Forelimb muscle (tissue), 1 donor: ENCODE data around the gene NDUFS6. TPM values are rescaled to one million over a fixed set of nuclear protein-coding genes. Genes with fewer than 3 reads are reported as not detected.
"Not testable (repeated sequence)": the region's sequence is repeated elsewhere in the genome, so short reads cannot be mapped to it uniquely, and the experiment has no call there.

ENCODE experiments used
- DNase-seq: peaks from one replicate; pipeline ENCODE4 v3.0.0-alpha.2; 2013; ENCODE audit warnings: low read depth
- polyA plus RNA-seq: library from polyadenylated mRNA; unstranded; fragments of 120-200 nt; gene quantifications from one replicate; pipeline ENCODE4 v1.2.1, GENCODE V29; 2013; ENCODE audit not compliant: insufficient read length

NDUFS6 gene
- polyA plus RNA-seq, 1 donor = 81.9 TPM

GRCh38 chr5:1831677-1832313 is 30.6 kb downstream of the NDUFS6 start:
- DNase-seq = no peak

GRCh38 chr5:1832511-1833250 is 31.5 kb downstream of the NDUFS6 start:
- DNase-seq = no peak

GRCh38 chr5:1833264-1834021 is 32.2 kb downstream of the NDUFS6 start:
- no peak for DNase-seq

GRCh38 chr5:1834022-1834551 is 32.9 kb downstream of the NDUFS6 start:
- no peak for DNase-seq

- DNase-seq = no peak
Observed at GRCh38 chr5:1834721-1835429, 33.7 kb downstream of the NDUFS6 start.

GRCh38 chr5:1835431-1835830 is 34.2 kb downstream of the NDUFS6 start:
- DNase-seq = no peak

- DNase-seq = no peak
Observed at GRCh38 chr5:1836176-1836890, 35.1 kb downstream of the NDUFS6 start.

GRCh38 chr5:1836891-1837880 is 36.0 kb downstream of the NDUFS6 start:
- no peak for DNase-seq

GRCh38 chr5:1838013-1838412 is 36.8 kb downstream of the NDUFS6 start:
- no peak for DNase-seq

- DNase-seq = no peak
Observed at GRCh38 chr5:1840071-1840547, 38.9 kb downstream of the NDUFS6 start.

- DNase-seq = no peak
Observed at GRCh38 chr5:1840741-1841521, 39.7 kb downstream of the NDUFS6 start.

- DNase-seq = no peak
Observed at GRCh38 chr5:1842004-1842819, 41.0 kb downstream of the NDUFS6 start.

- DNase-seq = not testable (repeated sequence)
Observed at GRCh38 chr5:1843761-1844160, 42.6 kb downstream of the NDUFS6 start.

- no peak for DNase-seq
Observed at GRCh38 chr5:1844708-1845436, 43.7 kb downstream of the NDUFS6 start.

- no peak for DNase-seq
Observed at GRCh38 chr5:1845696-1846095, 44.5 kb downstream of the NDUFS6 start.

GRCh38 chr5:1846583-1846982 is 45.4 kb downstream of the NDUFS6 start:
- DNase-seq = no peak

- DNase-seq = no peak
Observed at GRCh38 chr5:1847056-1847455, 45.8 kb downstream of the NDUFS6 start.
